HTR-8/SVneo (cell line): ENCODE measurements around the gene BMPR1A.
"Not testable (repeated sequence)": the region's sequence is repeated elsewhere in the genome, so short reads cannot be mapped to it uniquely, and the experiment has no call there.

Experiments
- DNase-seq: peaks from one replicate; pipeline ENCODE4 v3.0.0; 2011; ENCODE audit warnings: low spot score, mixed read lengths; ENCODE audit not compliant: insufficient read length
- FAIRE-seq: peaks from 2 replicates; lab custom pipeline; 2011; peaks lifted over from hg19 to GRCh38; lab: Jason Lieb, UNC

The BMPR1A gene

DNA sequence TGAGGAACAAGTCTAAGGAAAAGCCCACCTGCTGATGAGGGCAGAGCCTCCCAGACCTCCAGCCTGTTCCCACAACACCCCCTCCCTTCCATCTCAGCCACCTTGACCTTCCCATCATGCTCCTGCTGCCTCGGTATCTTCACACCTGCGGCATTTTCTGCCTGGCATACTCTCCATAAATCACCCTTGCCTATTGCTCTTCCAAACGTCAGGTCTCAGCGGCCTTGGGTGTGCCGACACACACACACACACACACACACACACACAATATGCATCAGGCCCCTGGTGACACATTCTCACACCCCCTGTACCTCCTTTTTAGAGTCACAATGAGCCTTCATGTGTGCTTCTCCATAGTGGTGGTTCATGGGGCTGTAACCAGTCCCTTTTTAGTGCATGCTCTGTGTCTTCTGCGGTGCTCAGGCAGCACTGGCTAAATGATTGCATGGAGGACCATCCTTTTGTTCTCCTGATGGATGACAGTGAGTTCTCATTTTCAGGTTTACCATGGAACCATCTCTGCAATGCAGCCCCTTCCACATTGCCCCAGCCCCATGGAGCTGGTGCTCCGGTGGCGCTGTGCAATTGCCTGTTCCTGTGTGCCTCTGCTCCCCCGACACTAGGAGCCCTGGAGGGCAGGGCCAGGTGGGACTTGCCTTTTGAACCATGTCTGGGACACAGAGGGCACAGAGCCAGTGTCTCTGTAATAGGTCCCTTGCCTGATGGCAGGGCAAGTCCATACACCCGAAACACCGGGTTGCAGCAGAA, 216.4 kb downstream of the BMPR1A start:
- FAIRE-seq (peak; percentile 16), DNase-seq (no peak)

DNA sequence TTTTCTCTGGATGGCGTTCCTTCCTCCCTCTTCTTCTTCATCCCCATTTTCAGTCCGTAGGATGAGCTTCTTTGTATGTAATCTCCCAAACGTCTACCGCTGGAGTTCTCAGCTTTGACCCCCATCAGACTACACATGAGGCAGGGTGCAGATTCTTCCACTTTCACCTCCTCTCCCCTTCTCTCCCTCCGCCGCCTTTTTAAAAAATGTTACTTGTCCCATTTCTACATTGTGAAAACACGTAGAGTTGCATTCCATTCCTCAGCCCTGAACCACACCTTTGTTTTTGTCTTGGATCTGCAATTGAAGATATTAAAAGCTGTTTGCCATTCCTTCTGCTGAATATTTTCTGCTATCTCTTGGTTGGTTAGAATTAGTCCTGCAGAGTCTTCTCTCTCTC, 218.1 kb downstream of the BMPR1A start:
- no peak for DNase-seq
- no peak for FAIRE-seq

DNA sequence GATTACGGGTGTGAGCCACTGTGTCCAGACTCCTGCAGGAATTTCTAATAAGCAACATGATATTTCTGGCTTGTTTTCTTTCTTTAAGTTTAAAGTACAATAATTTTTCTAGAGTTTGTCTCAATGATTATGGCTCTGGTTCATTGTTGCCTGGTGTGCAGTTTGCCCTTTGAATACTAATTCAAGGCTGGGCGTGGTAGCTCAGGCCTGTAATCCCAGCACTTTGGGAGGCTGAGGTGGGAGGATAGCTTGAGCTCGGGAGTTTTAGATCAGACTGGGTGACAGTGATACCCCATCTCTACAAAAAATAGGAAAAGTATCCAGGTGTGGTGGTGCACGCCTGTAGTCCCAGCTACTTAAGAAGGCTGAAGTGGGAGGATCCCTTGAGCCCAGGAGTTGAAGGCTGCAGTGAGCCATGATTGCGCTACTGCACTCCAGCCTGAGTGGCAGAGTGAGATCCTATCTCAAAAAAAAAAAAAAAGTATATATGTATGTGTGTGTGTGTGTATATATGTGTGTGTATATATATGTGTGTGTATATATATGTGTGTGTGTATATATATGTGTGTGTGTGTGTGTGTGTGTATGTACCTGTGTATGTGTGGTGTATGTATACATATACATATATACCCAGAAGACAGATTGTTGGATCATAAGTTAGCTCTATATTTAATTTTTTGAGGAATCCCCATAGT, 220.1 kb downstream of the BMPR1A start:
- FAIRE-seq (no peak), DNase-seq (no peak)

DNA sequence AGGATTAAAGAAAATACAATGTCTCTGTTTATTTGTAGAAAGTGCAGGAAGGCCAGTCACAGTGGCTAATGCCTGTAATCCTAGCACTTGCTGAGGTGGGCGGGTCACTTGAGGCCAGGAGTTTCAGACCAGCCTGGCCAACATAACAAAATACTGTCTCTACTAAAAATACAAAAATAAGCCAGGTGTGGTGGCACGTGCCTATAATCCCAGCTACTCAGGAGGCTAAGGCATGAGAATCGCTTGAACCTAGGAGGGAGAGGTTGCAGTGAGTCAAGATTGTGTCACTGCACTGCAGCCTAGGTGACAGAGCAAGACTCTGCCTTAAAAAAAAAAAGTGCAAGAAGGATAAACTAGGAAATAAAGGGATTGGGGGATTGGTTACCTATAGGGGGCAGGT, 222.0 kb downstream of the BMPR1A start:
- not testable (repeated sequence) for FAIRE-seq, DNase-seq

DNA sequence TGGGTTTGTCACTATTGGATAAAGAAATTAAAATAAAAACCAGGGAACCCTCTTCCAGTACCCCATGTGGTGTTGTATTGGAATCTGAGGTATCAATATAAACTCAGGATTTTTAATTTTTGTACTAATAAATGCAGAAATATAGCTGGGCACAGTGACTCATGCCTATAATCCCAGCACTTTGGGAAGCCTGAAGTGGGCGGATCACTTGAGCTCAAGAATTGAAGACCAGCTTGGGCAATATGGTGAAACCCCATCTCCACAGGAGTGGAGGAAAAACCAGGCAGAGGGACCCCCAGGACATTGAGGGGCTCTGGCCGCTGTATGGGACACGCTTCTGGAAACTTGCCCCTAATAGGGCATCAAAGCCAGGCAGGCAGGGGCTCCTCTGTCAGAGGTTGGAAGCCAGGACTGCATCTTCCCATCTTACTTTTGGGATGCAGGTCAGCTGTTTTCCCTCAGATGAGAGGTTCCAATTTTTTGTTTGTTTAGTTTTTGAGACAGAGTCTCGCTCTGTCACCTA, 222.9 kb downstream of the BMPR1A start:
- FAIRE-seq (no peak), DNase-seq (no peak)

DNA sequence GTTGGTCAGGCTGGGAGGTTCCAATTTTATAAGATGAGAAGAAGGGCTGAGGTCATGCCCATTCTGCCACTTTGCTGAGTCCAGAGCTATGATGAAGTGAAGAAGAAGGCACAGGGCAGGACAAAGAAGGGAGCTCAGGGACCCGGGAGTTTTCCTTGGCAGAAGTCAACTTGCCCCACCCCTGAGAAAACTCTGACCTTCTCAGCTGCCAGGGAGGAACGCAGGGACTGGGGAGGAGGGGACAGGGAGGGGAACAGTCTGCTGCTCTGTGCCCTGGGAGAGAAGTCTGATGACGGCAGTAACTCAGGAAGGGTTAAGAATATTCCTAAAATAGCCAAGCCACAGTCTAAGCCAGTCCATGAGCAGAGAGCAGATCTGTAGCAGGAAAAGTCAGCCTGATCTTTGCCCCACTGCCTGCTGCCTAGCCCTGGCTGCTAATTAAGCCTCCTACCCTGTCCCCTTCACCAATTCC, 223.6 kb downstream of the BMPR1A start:
- FAIRE-seq (no peak), DNase-seq (no peak)

DNA sequence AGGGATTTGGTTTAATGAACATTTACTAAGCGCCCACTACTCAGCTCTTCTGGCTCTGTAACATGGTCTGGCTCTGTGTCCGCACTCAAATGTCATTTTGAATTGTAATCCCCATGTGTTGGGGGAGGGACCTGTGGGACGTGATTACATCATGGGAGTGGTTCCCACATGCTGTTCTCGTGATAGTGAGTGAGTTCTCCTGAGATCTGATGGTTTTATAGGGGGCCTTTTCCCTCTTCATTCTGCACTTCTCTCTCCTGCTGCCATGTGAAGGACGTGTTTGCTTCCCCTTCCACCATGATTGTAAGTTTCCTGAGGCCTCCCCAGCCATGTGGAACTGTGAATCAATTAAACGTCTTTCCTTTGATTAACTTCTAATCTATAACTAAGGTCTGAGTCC, 224.6 kb downstream of the BMPR1A start:
- FAIRE-seq, result not testable (repeated sequence)

DNA sequence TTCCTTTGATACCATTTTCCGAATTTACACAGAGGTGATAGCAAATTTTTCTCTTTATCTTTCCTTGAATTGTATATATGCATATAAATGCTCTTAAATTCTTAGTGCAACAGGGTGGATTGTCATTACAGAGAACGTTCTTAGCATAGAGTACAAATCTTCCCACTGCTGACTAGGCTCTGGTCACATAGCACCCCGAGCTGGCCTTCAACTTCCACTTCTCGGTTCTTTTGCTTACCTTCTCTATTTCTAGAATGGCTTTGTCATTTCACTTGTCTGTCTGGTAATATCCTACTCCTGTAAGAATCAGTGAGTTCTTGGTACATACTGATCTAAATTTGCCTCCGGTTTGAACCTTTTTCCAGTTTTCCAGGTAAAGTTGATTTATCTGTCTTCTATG, 225.3 kb downstream of the BMPR1A start:
- DNase-seq (no peak), FAIRE-seq (no peak)

More for the DNA sequence above, 224.6 kb downstream of the BMPR1A start:
- DNase-seq, result not testable (repeated sequence)
